Left ventricle myocardium inferior (tissue), 1 donor: ENCODE data around the gene GRIN3B. TPM values are rescaled to one million over a fixed set of nuclear protein-coding genes. Genes with fewer than 3 reads are reported as not detected.

ENCODE experiments used
- DNase-seq: peaks from one replicate; pipeline ENCODE4 v3.0.0-alpha.2; 2020
- H3K27ac ChIP-seq: fragments of 200-600 bp; replicated peaks from 2 replicates; pipeline ENCODE4 v1.8.0; 2021
- H3K27me3 ChIP-seq: fragments of 200-600 bp; 2 replicates; pipeline ENCODE4 v1.8.0; 2021; ENCODE audit warnings: low read depth
- H3K36me3 ChIP-seq: fragments of 200-600 bp; 2 replicates; pipeline ENCODE4 v1.8.0; 2021
- H3K4me1 ChIP-seq: fragments of 200-600 bp; 2 replicates; pipeline ENCODE4 v1.8.0; 2021
- H3K4me3 ChIP-seq: fragments of 200-600 bp; 2 replicates; pipeline ENCODE4 v1.8.0; 2021; ENCODE audit warnings: mild to moderate bottlenecking, moderate library complexity
- H3K9me3 ChIP-seq: fragments of 200-600 bp; replicated peaks from 2 replicates; pipeline ENCODE4 v1.8.0; 2021
- intact Hi-C: fragments of 100-400 bp; cut with micrococcal nuclease; formaldehyde crosslinking; loops from one replicate; pipeline ENCODE4 v1.11.0; 2022
- total RNA-seq: library from RNA; stranded (reverse); fragmentation: NEBNext Ultra II Directional; extraction: Animal tissue kit (Norgen Biotek cat#: 25700); gene quantifications from one replicate; pipeline ENCODE4 v1.2.1, GENCODE V29; 2021
- TF ChIP-seq, protein P1 (sequence below): fragments of 200-600 bp; IDR thresholded peaks from 2 replicates; pipeline ENCODE4 v1.8.0; 2021; ENCODE audit warnings: antibody characterized with exemption, mild to moderate bottlenecking, borderline replicate concordance
- donor health status: DM: no; HTN: yes; CAD: no; lungs with severe emphysema.

GRIN3B gene
- total RNA-seq, 1 donor from 2014 or later = not detected

DNA sequence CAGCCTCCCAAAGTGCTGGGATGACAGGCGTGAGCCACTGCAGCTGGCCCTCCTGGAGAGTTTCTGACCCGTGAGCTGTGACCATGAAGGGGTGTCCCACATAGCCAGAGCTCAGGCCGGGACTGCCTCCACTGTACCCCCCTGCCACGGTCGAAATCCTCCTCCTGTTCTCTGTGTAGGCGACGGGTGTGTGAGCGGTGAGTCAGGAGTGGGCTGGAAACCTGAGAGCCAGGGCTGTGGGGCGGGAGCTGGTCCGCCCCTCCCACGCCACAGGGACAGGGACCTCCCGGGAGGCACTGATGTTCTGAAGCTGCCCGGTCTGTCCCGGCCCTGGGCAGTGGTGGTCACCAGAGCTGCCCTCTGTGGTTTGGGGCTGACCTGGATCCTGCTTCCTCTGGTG lies 12.1 kb upstream of the GRIN3B start:
- Histone ChIP-seq H3K36me3 (peaks cover 51% of the 10 kb centered on the region), H3K9me3 (no peaks in the 10 kb centered on the region), H3K27ac (no peak overlapping the region), H3K4me3 (no peak overlapping the region), H3K4me1 (peaks cover 26% of the 10 kb centered on the region), H3K27me3 (no peaks in the 10 kb centered on the region)
- intact Hi-C loops = no loop called here
- DNase-seq = no peak
- TF ChIP-seq, protein P1, sequence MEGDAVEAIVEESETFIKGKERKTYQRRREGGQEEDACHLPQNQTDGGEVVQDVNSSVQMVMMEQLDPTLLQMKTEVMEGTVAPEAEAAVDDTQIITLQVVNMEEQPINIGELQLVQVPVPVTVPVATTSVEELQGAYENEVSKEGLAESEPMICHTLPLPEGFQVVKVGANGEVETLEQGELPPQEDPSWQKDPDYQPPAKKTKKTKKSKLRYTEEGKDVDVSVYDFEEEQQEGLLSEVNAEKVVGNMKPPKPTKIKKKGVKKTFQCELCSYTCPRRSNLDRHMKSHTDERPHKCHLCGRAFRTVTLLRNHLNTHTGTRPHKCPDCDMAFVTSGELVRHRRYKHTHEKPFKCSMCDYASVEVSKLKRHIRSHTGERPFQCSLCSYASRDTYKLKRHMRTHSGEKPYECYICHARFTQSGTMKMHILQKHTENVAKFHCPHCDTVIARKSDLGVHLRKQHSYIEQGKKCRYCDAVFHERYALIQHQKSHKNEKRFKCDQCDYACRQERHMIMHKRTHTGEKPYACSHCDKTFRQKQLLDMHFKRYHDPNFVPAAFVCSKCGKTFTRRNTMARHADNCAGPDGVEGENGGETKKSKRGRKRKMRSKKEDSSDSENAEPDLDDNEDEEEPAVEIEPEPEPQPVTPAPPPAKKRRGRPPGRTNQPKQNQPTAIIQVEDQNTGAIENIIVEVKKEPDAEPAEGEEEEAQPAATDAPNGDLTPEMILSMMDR = no peak

DNA sequence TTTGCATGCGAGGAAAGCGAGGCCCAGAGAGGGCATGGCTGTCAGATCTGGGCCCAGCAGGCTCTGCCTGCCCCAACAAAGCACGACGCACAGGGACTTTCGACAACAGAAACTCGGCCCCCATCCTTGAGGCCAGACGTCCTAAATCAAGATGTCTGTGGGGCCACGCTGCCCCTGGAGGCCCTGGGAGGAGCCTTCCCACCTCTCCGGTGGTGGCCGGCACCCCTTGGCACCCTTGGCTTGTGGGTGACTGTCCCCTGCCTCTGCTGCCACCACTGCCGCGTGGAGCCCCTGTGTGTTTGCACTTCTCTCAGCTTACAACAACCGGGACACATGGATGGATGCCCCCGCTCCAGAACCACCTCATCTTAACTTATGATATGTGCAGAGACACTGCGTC lies 11.7 kb upstream of the GRIN3B start:
- no peaks in the 10 kb centered on the region for H3K9me3 ChIP-seq
- intact Hi-C loops = no loop called here
- peaks cover 54% of the 10 kb centered on the region for H3K36me3 ChIP-seq

GRCh38 chr19:989381-990081 lies 10.7 kb upstream of the GRIN3B start:
- Histone ChIP-seq H3K36me3 (peaks cover 64% of the 10 kb centered on the region), H3K9me3 (no peaks in the 10 kb centered on the region), H3K27ac (no peak overlapping the region), H3K27me3 (no peaks in the 10 kb centered on the region), H3K4me3 (no peak overlapping the region), H3K4me1 (peaks cover 12% of the 10 kb centered on the region)
- intact Hi-C loops = no loop called here
- no peak for DNase-seq
- TF ChIP-seq, protein P1 = peak; percentile 20

More for the DNA sequence above, 11.7 kb upstream of the GRIN3B start:
- H3K27me3 ChIP-seq = no peaks in the 10 kb centered on the region
- TF ChIP-seq, protein P1 = no peak
- H3K4me3 ChIP-seq = no peak overlapping the region
- peaks cover 22% of the 10 kb centered on the region for H3K4me1 ChIP-seq
- no peak overlapping the region for H3K27ac ChIP-seq
- DNase-seq = no peak

- Histone ChIP-seq H3K27ac (no peak overlapping the region), H3K36me3 (peaks cover 64% of the 10 kb centered on the region), H3K27me3 (peaks cover 4% of the 10 kb centered on the region), H3K4me1 (peaks cover 6% of the 10 kb centered on the region), H3K9me3 (no peaks in the 10 kb centered on the region), H3K4me3 (no peak overlapping the region)
- TF ChIP-seq, protein P1 = no peak
- no peak for DNase-seq
- intact Hi-C loops = no loop called here
These were observed 10.1 kb upstream of the GRIN3B start for GRCh38 chr19:990119-990571.

DNA sequence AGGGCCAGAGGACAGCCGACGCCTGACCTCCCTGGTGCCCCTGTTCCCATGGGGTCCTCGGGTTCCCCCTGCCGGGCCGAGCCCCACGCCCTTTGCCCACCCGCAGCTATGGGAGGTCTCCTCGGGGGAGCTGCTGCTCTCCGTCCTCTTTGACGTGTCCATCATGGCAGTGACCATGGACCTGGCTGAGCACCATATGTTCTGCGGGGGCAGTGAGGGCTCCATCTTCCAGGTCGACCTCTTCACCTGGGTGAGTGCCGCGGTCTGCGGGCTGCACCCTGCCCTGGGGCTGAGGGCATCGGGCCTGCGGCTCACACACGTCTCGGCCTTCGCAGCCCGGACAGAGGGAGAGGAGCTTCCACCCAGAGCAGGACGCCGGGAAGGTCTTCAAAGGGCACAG lies 9.5 kb upstream of the GRIN3B start:
- intact Hi-C loops = no loop called here
- Histone ChIP-seq H3K4me3 (no peak overlapping the region), H3K4me1 (peaks cover 2% of the 10 kb centered on the region), H3K27me3 (peaks cover 10% of the 10 kb centered on the region), H3K27ac (no peak overlapping the region), H3K36me3 (peaks cover 64% of the 10 kb centered on the region), H3K9me3 (no peaks in the 10 kb centered on the region)
- TF ChIP-seq, protein P1 = no peak
- DNase-seq = no peak
